Right cardiac atrium (tissue), 5 donors: ENCODE data around the gene PADI1. TPM values are rescaled to one million over a fixed set of nuclear protein-coding genes. Genes with fewer than 3 reads are reported as not detected.

Experiments used
- ATAC-seq, 2 donors: fragments of 200-7000 bp; cut with Tn5 transposase; one replicate each; pipeline versions ENCODE4 v1.8.0 to v1.9.1; 2020; ENCODE audit warnings: moderate library complexity in 2 of 2, mild to moderate bottlenecking in 1 of 2
- DNase-seq, 3 donors: peaks; one replicate each; pipeline ENCODE4 v3.0.0-alpha.2; 2020
- H3K27ac ChIP-seq: one replicate; pipeline ENCODE4 v1.5.1; 2013; ENCODE audit warnings: mild to moderate bottlenecking, low read length, control low read depth, moderate library complexity
- H3K27me3 ChIP-seq: one replicate; pipeline ENCODE4 v1.6.1; 2013; ENCODE audit not compliant: control insufficient read depth, insufficient read depth
- H3K4me1 ChIP-seq: one replicate; pipeline ENCODE4 v1.6.1; 2013; ENCODE audit warnings: low read length; ENCODE audit not compliant: control insufficient read depth, insufficient read depth
- H3K4me3 ChIP-seq: one replicate; pipeline ENCODE4 v1.5.1; 2013; ENCODE audit warnings: low read length, control low read depth
- H3K9me3 ChIP-seq: one replicate; pipeline ENCODE4 v1.6.1; 2013; ENCODE audit warnings: low read length; ENCODE audit not compliant: control insufficient read depth
- WGBS: extraction: QIAGEN DNeasy Blood & Tissue Kit; methylation state at CpG from one replicate; pipeline ENCODE4 v1.1.7; 2013; 5-methylcytosine and 5-hydroxymethylcytosine counted together
- intact Hi-C, 4 donors: fragments of 100-400 bp; cut with DNase I; formaldehyde crosslinking; loops; one replicate each; pipeline versions ENCODE4 v1.11.0 to v1.14.0; 2022 to 2023
- long read RNA-seq, 4 donors: library from polyadenylated mRNA; unstranded; transcript quantifications; one replicate each; pipeline ENCODE4 v2.0.0, GENCODE V29; 2020 to 2021
- polyA plus RNA-seq: library from polyadenylated mRNA; stranded (reverse); fragments of 200-250 nt; gene quantifications from one replicate; pipeline ENCODE4 v1.2.3, GENCODE V29; 2013
- total RNA-seq, 4 donors: library from RNA; stranded (reverse); fragmentation: NEBNext Ultra II Directional; extraction: Animal tissue kit (Norgen Biotek cat#: 25700); gene quantifications; one replicate each; pipeline ENCODE4 v1.2.1, GENCODE V29; 2021
- donor health status: healthy with polysubstance abuse.
- donor health status: DM: no; HTN: yes; CAD: no.
- donor health status: DM: no; HTN: no; CAD: no.
- donor health status: DM: no; HTN: yes; CAD: no; lungs with severe emphysema.
- donor health status: DM: yes; HTN: yes; CAD: no.

PADI1 gene, protein sequence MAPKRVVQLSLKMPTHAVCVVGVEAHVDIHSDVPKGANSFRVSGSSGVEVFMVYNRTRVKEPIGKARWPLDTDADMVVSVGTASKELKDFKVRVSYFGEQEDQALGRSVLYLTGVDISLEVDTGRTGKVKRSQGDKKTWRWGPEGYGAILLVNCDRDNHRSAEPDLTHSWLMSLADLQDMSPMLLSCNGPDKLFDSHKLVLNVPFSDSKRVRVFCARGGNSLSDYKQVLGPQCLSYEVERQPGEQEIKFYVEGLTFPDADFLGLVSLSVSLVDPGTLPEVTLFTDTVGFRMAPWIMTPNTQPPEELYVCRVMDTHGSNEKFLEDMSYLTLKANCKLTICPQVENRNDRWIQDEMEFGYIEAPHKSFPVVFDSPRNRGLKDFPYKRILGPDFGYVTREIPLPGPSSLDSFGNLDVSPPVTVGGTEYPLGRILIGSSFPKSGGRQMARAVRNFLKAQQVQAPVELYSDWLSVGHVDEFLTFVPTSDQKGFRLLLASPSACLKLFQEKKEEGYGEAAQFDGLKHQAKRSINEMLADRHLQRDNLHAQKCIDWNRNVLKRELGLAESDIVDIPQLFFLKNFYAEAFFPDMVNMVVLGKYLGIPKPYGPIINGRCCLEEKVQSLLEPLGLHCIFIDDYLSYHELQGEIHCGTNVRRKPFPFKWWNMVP
- total RNA-seq (not detected), polyA plus RNA-seq (not detected)
- long read RNA-seq, donor 1, result 0 reads
- long read RNA-seq, donor 2, result 0 reads
- long read RNA-seq, donor 3, result 0 reads
- long read RNA-seq, donor 4, result 0 reads

DNA sequence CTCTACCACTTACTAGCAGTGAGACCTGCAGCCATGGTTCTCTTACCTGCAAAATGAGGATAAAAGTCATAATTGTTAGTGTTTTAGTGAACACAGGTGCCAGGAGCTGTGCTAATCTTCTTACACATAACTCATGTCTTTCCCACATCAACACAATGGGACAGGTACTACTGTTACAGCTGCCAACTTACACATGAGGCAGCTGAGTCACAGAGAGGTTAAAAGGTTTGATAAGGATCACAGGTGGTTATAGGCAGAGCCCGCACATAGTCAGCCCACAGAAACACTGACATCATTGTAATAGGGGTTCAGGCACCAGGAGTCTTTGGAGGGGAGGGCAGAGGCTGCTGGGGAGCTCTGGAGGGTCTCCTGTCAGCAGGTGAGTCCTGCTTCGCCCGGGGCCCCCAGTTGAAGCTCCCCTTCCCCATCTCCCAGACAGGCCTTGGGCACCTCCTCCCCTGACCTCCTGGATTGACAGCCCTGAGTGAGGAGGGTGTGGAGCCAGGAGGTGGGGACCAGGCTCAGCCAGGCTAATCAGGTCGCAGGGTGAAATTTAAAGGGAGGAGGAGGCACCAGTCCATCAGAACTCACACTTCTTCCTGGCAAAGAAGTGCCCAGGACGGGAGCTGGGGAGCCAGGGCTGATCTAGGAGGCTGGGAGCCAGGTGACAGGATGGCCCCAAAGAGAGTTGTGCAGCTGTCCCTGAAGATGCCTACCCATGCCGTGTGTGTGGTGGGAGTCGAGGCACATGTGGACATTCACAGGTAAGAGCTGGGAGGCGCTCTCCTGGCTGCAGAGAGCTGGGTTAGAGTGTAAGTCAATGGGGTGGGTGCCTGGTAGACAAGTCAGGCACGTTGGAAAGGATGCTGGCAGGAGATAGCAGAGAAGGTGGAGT, at the start of gene PADI1:
PADI1 (plus strand) TSS at position 583 of the 895 bp plus-strand sequence; CDS start at position 673, 90 bp downstream.
- intact Hi-C loops, result no loop called here
- ATAC-seq, result no peak
- no peaks in the 10 kb centered on the region for H3K4me1 ChIP-seq
- H3K9me3 ChIP-seq, result no peaks in the 10 kb centered on the region
- no peak for DNase-seq
- H3K27ac ChIP-seq, result no peak within 1 kb of the TSS
- WGBS, result 67% methylated on average over 9 of the region's 9 CpGs
- no peaks in the 10 kb centered on the region for H3K27me3 ChIP-seq
- H3K4me3 ChIP-seq, result no peak within 1 kb of the TSS

DNA sequence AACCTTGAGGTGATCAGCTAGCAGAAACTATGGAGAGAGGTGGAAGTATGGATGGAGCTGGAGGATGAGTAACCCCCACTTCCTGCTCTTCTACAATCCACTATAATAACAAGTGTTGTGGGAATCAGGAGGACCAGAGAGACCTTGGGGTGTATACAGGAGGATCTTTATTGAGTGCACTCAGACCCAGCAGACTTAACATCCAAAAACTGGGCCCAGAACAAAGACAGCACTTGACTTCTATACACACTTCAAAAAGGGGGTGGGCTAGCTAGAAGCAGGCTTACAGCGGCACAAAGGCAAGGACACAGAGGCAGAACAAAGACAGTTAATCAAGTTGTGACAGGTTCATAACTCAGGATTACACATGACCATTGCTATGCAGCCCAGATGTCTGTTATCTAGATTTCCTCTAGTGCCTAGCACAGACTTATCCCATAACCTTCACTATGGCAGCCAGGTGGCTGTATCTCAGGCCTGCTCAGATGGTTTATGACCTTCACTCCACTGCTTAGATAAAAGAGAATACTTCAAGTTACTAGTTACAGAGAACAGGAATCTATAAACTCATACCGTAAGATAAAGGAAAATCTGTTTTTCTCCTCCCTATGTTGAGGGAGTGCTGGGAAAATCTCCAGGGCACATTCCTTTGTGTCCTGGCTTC, 49.5 kb upstream of the PADI1 start:
- DNase-seq, result no peak
- Histone ChIP-seq H3K9me3 (peaks cover 14% of the 10 kb centered on the region), H3K4me3 (no peak overlapping the region), H3K4me1 (no peaks in the 10 kb centered on the region), H3K27ac (no peak overlapping the region), H3K27me3 (no peaks in the 10 kb centered on the region)
- ATAC-seq, result no peak
- 22% methylated on average over 2 of the region's 2 CpGs for WGBS
- intact Hi-C loops, result no loop called here

DNA sequence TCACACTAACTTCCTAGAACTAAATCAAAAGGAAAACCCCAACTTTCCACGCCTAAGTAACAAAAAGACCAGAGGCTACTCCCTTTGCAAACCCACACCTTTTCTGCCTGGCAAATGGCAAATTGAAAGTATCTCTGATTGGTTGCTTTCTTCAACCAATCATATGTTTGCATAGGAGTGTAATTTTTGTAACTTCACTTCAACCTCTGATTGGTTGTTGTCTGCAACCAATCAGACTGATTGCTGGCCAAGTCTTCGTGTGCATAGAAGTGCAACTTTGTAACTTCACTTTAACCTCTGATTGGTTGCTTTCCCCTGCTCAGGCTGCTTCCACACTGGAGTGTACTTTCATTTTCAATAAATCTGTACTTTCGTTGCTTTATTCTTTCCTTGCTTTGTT, 48.8 kb upstream of the PADI1 start:
- Histone ChIP-seq H3K9me3 (peaks cover 14% of the 10 kb centered on the region), H3K4me3 (no peak overlapping the region), H3K27me3 (no peaks in the 10 kb centered on the region), H3K4me1 (no peaks in the 10 kb centered on the region), H3K27ac (no peak overlapping the region)
- intact Hi-C loops, result no loop called here
- no peak for ATAC-seq
- DNase-seq, result no peak
- WGBS, result 59% methylated on average over 3 of the region's 3 CpGs

DNA sequence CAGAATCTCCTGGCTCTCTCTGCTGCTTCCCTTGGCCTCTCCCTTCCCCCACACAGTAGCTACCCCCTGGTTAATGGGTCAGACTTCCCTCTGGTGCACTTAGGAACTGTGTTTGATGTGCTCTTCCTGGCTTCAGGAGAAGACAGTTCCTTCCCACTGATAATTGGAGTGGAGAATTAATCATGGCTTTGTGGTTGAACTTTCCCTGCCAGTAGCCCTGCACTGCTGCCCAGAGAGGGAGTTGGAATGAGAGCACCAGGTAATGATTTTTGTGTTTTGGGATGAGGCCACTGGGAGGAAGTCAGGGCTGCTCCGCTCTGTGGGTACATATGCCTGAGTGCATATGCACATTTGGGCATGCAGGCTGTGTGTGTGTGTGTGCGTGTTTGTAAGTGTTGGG, 46.0 kb upstream of the PADI1 start:
- no peak for ATAC-seq
- no peak for DNase-seq
- H3K4me3 ChIP-seq, result no peak overlapping the region
- WGBS, result 92% methylated on average over 2 of the region's 2 CpGs
- intact Hi-C loops, result no loop called here
- no peaks in the 10 kb centered on the region for H3K27me3 ChIP-seq
- no peaks in the 10 kb centered on the region for H3K4me1 ChIP-seq
- peaks cover 11% of the 10 kb centered on the region for H3K9me3 ChIP-seq
- no peak overlapping the region for H3K27ac ChIP-seq

DNA sequence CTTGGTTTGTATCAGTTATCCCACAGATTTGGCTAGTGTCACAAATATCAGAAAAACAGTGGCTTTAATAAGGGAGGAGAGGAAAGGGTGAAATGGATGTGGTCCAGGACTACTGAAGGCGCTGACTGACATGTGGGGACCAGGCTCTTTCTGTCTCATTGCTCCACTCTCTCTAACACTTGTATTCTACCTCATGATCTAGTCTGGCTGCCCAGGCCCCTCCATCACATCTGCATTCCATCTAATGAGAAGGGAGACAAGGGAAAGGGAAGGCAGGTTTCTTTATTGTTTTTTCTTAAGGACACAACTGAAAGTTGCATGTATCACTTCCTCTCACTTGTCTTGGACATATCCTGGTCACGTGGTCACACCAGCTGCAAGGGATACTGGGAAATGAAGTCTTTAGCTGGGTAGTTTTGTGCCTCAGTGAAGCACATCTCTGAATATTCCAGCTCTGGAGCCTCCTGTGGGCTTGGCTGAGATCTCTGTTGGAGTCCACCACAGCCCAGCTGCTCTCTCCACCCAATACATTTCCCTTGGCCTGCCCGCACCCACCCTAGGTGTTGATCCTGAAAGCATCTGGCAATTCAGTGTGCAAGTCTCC, 43.7 kb upstream of the PADI1 start:
- no peaks in the 10 kb centered on the region for H3K27me3 ChIP-seq
- H3K4me3 ChIP-seq, result no peak overlapping the region
- intact Hi-C loops, result no loop called here
- no peaks in the 10 kb centered on the region for H3K9me3 ChIP-seq
- H3K4me1 ChIP-seq, result no peaks in the 10 kb centered on the region
- ATAC-seq (no peak), DNase-seq (no peak)
- no peak overlapping the region for H3K27ac ChIP-seq
- WGBS, result 74% methylated on average over 3 of the region's 3 CpGs

DNA sequence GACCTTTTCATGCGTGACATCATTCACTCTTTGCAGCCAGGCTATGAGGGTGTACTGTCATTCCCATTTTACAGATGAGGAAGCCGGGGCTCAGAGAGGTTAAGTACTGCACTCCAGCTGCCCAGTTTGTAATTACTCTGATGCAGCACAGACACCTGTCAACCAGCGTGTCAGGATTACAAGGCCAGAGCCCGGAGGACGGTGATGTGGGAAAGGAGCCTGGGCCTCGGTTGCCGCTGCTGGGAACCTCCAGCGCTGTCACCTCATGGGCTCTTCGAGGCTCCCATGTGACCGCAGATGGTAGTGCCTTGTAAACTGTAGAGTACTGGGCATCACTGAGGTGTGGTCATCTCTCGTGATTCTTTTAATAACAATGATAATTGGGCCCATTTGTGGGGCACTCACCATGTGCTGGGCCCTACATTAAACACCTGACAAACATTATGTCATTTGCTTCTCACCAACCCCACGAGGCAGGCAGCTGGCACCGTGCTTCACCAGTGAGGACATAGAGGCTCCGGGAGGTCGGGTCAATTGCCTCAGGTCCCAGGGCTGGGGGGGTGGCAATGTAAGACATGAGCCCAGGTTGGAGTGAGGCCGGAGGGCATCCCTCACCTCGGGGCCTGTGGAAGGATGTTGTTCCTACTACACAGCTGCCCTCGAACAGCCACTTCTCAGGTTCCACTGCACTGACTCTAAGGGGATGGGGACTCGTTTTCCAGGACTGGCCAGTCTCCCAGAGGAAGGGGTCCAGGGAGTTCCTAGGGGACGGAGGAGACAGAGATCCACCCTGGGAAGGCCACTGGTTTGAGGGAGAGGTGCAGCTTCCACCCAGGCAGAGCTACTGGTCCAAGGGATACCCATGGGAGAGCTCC, 42.8 kb upstream of the PADI1 start:
- no peaks in the 10 kb centered on the region for H3K27me3 ChIP-seq
- DNase-seq, result no peak
- 81% methylated on average over 20 of the region's 20 CpGs for WGBS
- H3K4me3 ChIP-seq, result no peak overlapping the region
- intact Hi-C loops, result no loop called here
- no peak overlapping the region for H3K27ac ChIP-seq
- H3K4me1 ChIP-seq, result no peaks in the 10 kb centered on the region
- no peak for ATAC-seq
- H3K9me3 ChIP-seq, result no peaks in the 10 kb centered on the region

DNA sequence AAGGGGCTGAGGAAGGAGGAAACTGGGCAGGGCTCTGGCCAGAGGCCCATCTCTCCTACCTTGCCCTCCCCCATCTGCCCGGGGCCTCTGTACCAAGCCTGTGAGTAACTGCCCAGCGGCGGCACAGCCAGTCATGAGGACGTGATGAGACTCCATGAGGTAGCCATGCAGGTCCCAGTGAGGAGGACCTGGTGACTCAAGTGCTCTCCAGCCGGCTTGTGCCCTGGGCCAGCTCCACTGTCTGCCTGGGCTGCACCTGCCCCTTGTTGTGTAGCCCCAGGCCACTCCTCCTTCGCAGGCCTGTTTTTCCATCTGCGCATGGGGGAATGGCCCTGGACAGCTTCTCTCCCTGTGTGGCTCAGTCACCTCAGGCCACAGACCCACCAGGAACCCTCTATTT, 42.0 kb upstream of the PADI1 start:
- no peaks in the 10 kb centered on the region for H3K9me3 ChIP-seq
- H3K27me3 ChIP-seq, result no peaks in the 10 kb centered on the region
- intact Hi-C loops, result no loop called here
- no peak for DNase-seq
- ATAC-seq, result no peak
- WGBS, result 80% methylated on average over 7 of the region's 7 CpGs
- H3K27ac ChIP-seq, result no peak overlapping the region
- H3K4me1 ChIP-seq, result no peaks in the 10 kb centered on the region
- no peak overlapping the region for H3K4me3 ChIP-seq

DNA sequence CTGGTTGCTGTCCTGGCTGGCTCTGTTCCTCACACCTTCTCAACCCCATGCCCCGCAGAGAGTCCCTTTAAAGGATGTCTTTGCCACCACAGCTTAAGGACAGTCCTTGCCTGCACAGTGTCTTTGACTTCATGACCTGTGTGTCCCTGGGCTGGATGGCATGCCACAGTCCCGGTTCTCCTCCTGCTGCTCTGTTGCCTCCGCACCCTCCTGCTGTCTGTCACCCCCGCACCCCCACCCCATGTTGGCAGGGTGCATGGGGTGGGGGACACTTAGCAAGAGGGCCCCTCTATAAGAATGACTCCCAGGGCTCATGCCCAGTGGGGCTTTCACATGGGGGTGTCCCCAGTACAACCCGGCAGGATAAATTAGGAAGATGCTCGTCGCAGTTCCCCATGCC, 41.6 kb upstream of the PADI1 start:
- Histone ChIP-seq H3K9me3 (no peaks in the 10 kb centered on the region), H3K27me3 (no peaks in the 10 kb centered on the region), H3K27ac (no peak overlapping the region), H3K4me3 (no peak overlapping the region), H3K4me1 (no peaks in the 10 kb centered on the region)
- WGBS, result 88% methylated on average over 7 of the region's 7 CpGs
- intact Hi-C loops, result no loop called here
- ATAC-seq (no peak), DNase-seq (no peak)

DNA sequence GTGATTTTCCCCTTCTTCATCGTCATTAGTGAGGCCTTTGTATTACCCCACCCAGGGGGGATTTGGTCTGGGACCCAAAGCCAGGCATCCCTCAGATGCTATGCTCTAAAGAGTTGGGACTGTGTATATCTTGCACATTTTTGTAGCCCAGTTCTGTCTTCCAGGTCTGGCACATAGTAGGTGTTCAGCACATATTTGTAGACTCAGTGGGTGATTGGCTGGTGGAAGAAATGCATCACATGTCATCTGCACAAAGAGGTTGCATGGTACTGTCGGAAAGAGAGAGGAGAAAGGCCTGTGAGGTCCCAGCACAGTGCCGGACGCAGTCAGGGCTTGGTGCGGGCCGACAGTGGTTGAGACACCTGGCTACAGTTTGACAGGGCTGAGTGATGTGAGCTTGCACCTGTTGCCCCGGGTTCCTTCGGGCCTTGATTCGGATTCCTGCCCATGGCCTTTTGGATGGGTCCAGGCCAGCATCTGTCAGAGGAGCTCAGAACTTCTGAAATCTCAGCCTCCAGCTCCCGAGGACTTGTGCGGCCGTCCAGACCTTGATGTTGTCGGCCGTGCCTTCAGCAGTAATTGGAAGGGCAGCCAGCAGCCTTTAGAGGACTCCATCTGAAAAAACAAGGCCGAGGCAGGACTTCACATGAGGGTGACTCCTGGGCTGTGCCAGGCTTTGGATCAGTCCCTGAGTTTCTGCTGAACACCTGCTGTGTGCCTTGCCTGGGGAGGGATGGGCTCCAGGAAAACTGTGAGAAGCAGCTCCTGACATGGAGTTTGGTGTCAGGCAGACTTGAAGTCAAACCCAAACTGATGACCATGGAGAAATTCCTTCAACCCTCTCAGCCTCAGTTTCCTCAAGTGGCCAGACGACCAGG, 40.9 kb upstream of the PADI1 start:
- no peak for DNase-seq
- intact Hi-C loops, result no loop called here
- Histone ChIP-seq H3K9me3 (no peaks in the 10 kb centered on the region), H3K27ac (no peak overlapping the region), H3K4me1 (no peaks in the 10 kb centered on the region), H3K27me3 (no peaks in the 10 kb centered on the region), H3K4me3 (no peak overlapping the region)
- WGBS, result 79% methylated on average over 16 of the region's 16 CpGs
- ATAC-seq, result no peak
